Activated CD8-positive, alpha-beta memory T cell treated with anti-CD3 and anti-CD28 coated beads, Interleukin-2, amount 50 U/mL, for 4 hours (primary cell): Measurements from ENCODE around the gene PLPPR2.
"Not testable (repeated sequence)": the region's sequence is repeated elsewhere in the genome, so short reads cannot be mapped to it uniquely, and the experiment has no call there.

ENCODE experiments used
- DNase-seq: peaks from one replicate; pipeline ENCODE4 v3.0.0-alpha.2; 2020

Gene PLPPR2

GRCh38 chr19:11401808-11402543, 46.7 kb downstream of the PLPPR2 start:
- no peak for DNase-seq

GRCh38 chr19:11404588-11405222, 49.5 kb downstream of the PLPPR2 start:
- no peak for DNase-seq

GRCh38 chr19:11405846-11406643, 50.8 kb downstream of the PLPPR2 start:
- DNase-seq: peak; percentile 45

DNA sequence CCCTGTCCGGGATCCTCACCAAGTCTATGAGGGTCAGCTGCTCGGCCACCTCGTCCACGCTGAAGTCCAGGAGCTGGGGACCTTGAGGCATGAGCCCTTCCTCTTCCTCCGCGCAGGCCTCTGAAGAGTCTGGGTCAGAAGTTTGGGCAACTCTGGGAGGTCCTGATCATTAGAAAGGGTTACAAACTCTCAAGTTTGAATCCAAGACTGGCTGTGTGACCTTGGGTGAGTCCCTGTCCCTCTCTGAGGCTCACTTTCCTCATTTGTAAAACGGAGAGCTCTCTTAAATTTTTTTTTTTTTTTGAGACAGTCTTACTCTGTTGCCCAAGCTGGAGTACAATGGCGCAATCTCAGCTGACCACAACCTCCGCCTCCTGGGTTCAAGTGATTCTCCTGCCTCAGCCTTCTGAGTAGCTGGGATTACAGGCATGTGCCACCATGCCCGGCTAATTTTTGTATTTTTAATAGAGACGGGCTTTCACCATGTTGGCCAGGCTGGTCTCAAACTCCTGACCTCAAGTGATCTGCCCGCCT, 51.5 kb downstream of the PLPPR2 start:
- not testable (repeated sequence) for DNase-seq

GRCh38 chr19:11408591-11408990, 53.4 kb downstream of the PLPPR2 start:
- no peak for DNase-seq

DNA sequence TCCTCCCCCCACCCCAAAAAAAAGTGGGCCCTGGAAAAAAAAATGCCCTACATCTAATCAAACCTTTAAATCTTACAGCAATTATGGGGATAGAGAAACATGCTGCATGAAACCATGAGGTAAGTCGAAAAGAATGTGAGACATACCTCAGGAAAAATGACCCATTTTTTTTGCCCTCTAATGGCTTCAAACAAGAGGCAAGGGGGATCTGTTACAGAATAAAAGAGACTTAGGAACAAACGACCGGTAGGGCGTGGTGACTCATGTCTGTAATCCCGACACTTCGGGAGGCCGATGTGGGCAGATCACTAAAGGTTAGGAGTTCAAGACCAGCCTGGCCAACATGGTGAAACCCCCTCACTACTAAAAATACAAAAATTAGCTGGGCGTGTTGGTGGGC, 55.5 kb downstream of the PLPPR2 start:
- no peak for DNase-seq

- DNase-seq: no peak
Observed at GRCh38 chr19:11414544-11414943, 59.3 kb downstream of the PLPPR2 start.
